ENCODE results near the gene GALNTL6. TPM values are rescaled to one million over a fixed set of nuclear protein-coding genes. Genes with fewer than 3 reads are reported as not detected.

GALNTL6 gene
- total RNA-seq, 1 donor from 2014 or later: 0.35 TPM

DNA sequence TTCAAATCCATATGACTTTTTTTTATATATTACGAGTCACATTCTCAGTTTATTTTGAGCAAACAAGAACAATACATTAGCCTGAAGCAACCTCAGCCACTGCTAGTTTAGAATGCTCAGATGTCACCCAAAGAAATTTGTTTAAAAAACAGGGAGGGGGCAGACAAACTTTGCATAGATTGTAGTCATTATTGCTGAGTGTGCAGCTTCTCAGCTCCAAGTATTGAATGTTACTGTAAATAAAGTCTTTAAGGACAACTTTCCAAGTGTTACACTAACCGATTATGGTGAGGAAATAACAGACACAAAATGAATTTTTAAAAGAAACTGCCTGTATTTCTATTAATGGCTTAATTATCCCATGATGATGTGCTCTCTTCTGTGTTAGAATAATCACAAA lies 835.9 kb downstream of the GALNTL6 start:
- DNase-seq (ENCODE audit: extremely low read depth, low read depth, low spot score): no peak

DNA sequence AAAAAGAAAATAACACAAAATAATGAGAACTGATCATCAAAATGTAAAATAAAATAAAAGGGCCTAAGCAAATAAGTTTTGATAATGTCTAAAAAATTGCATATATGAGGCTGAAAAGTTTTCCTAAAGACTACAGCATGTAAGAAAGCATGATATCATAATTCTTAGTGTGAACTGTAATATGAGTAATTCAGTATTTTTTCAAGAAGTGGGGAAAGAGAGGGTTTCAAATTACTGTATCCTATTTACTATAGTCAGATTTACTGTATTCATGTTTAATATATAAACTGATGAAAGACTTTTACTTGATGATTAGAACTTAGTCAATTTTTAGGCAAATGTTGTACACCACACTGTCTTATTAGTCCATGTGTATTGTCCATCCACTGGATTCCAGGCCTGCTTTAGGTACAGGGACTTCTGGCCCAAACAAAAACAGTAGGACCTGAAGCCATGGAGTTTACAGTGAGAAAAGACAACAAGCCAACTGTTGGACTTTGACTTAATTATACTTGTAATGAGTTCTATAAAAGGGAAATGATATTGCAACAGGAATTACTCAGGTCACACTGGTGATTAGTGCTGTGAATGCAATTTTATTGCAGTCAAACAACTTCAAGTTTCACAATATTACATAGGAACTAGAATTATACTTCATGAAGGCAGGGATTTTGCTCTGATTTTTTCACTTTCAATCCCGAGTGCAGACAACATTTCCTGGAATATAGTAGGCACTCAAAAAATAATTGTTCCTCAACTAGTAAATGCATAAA lies 837.7 kb downstream of the GALNTL6 start:
- DNase-seq (ENCODE audit: extremely low read depth, low read depth, low spot score): no peak

DNA sequence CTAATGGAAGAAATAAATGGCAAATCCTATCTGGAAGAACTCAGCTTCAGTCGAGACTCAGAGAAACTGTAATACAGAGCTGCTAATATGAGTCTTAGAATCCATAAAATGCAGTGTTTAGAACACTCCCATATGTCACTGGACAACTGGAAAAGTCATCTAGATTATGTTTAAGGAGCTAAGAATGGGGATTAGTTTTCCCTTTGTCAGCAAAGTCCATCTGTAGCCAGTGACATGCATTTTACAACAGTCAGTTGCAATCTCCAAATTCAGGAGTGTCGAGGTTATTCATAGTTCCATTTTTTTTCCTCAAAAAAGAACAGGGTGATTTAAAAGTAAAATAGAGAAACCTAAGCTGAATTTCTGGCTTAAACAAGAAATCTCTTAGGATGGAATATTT lies 838.8 kb downstream of the GALNTL6 start:
- no peak for DNase-seq (ENCODE audit: extremely low read depth, low read depth, low spot score)

DNA sequence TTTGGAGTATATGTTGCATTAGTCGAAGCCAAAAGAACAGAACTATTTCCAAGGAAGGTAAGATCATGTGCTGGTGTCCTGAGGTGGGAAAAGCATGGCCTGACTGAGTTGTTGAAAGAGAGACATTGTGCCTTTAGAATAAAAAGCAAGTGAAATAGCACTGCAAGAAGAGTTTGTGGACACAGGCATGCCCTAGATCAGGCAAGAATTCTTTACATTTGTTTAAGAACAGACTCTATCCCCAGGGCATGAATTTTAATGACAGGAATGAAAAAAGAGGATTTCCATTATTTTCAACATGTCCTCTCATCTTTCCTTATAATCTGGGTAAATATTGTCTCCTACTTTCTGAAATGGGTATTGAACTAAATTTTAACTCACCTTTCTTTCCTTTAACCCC lies 839.2 kb downstream of the GALNTL6 start:
- DNase-seq (ENCODE audit: extremely low read depth, low read depth, low spot score): no peak

DNA sequence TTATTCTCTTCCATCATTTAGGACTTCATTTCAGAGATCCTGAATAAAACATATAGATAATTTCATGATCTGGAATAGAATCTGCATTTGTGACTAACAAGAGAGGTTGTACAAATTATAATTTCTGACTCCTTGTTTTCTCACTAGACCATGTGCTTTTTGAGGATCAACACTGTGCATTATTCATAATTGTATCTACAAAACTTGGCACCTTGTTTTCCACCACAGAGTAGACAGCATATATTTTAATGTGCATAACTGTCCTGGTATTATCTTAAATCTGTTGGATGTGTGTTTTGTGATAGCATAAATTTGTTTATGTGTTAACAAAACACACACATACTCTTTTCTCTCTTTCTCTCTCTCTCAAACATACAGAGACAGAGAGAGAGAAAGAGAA lies 840.5 kb downstream of the GALNTL6 start:
- no peak for DNase-seq (ENCODE audit: extremely low read depth, low read depth, low spot score)

DNA sequence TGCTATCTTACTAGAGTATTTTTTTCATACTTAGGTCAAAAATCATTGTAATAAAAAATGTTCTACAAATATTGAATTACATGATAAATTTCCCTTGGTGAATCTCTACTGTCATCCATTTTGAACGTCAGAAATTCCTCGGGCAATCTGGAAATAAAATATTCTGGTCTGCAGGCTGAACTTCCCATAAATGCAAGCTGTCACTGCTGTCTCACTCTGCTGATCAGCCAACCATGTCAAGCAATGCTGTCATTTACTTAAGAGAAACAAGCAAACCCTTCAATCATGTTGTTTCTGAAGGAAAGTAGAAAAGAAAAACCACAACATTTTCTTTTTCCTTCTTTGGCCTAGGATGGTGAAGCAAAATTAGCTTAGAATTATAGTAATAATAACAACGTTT lies 841.3 kb downstream of the GALNTL6 start:
- DNase-seq (ENCODE audit: extremely low read depth, low read depth, low spot score): no peak

DNA sequence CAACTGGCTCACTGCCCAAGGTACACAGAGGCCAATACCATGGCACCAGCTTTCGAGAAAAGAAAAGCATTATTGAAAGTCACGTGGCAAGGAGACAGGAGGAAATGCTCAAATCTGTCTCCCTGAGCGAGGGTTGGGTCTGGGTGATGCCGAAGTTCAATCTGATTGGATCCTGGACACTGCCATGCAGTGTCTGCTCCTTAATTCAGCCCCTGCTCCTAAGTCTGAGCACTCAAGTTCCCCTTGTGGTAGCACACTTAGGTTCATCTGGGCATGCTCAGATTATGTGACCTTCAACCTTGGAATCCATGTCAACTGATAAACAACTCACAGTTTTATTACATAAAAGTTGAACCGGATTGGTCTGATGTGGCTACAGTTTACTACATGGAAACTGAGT lies 842.9 kb downstream of the GALNTL6 start:
- no peak for DNase-seq (ENCODE audit: extremely low read depth, low read depth, low spot score)

DNA sequence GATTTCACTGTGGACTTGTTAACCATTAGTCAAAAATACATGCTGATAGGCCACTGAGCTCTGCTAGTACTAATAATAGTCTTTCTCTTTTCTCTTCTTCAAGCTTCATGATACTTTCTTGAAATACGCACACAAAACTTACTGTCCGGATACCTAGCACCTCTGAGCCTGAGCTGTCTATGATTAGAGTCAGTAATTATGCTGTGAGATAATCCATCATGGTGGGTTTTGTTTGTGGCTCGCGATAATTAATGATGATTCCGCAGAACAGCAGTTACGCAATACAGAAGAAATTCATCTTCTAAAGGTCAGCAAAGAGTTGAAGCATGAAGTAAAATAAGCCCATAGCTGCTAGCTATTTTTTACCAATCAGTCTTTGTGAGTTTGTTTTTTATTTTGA lies 843.9 kb downstream of the GALNTL6 start:
- DNase-seq (ENCODE audit: extremely low read depth, low read depth, low spot score): no peak

DNA sequence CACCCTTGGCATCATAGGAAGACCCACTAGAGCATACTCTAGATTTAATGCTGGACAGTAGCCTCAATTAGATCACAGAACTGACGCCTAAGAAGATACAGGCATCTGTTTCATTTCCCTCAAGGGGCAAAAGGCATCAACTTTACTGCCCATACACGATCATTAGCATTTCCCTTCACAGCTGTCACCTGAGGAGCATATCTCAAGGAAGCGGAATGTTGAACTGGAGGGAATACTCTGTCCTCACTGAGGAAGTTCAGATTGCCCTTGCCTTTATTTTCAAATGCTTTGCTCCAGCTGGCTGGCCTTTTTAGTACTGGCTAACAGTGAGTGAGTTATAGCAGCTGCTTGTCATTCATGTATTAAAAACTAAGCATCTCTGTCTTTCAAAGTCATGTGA lies 847.0 kb downstream of the GALNTL6 start:
- DNase-seq (ENCODE audit: extremely low read depth, low read depth, low spot score): no peak

DNA sequence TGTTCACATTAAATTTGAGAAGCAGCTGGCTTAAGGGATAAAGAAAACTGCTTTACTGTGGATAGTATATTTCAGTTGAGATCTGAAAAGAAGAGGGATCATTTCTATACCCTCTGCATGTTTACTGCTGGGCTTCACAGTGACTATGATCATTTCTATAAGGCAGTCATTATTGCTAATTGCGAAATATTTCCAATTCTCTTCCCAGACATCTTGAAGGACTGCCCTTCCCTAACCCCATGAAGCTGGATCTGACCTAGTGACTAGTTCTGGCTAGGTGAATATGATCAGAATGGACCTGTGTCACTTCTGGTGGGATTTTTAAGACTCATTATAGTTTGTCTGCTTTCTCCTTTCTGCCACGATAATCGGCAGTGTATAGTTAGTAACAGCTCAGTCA lies 848.9 kb downstream of the GALNTL6 start:
- no peak for DNase-seq (ENCODE audit: extremely low read depth, low read depth, low spot score)

DNA sequence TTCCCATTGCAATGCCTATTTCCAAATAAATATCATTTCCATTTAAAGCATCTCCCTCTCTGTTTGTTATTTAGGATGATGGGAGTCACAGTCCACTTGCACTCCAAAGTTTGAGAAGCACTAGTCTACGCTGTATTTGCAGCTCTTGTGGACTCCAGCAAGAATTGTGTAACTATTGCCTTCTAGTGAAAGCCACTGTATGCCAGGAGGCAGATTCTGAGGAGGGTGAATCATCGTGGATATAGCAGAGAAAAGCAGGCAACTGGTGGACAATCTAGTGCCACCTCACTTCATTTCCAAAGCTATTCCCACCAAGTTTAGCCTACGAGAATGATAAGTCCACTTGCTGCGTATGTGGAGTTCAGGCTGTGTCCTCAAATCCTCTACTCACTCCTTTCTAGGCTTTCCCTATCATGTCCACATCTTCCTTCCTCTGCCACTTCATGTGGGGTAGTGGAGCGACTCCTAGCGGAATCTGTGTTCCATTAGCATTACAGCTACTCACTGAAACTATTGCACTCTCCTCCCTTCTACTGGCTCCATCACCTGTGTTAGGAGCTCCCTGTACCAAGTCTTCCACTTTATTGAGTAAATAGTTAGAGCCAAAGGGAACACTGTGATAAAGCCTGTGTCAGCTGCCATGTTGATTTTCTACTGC lies 853.6 kb downstream of the GALNTL6 start:
- DNase-seq (ENCODE audit: extremely low read depth, low read depth, low spot score): no peak

DNA sequence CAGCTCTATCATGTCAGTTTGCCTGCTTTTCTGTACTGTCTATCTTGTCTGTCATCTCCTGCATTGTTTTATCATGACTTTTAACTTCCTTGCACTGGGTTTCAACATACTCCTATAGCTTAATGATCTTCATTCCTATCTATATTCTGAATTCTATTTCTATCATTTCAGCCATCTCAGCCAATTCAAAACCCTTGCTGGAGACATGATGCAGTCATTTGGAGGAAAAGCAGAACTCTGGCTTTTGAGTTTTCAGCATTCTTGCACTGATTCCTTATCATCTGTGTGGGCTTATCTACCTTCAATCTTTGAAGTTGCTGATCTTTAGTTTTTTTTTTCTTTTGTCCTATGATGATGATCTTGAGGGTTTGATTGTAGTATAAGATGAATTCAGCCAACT lies 861.6 kb downstream of the GALNTL6 start:
- DNase-seq (ENCODE audit: extremely low read depth, low read depth, low spot score): no peak

DNA sequence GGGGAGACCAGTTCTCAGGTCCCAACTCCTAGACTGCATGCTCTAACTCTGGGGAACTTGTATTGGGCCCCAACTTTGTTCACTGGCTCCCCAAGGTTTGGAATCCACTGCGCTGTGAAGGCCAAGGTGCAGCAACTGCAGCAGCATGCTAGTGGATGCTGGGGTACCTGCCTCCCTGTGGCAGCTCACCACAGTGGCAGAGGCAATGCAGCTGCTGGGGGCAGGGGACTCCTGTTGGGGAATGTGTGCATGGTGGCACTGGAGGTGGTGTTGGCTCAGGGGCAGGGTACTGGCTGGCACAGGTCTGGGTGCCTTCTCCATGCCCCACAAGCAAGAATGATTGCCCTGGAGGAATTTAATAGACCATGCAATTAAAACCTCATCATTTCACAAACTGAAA lies 862.0 kb downstream of the GALNTL6 start:
- DNase-seq (ENCODE audit: extremely low read depth, low read depth, low spot score): no peak

DNA sequence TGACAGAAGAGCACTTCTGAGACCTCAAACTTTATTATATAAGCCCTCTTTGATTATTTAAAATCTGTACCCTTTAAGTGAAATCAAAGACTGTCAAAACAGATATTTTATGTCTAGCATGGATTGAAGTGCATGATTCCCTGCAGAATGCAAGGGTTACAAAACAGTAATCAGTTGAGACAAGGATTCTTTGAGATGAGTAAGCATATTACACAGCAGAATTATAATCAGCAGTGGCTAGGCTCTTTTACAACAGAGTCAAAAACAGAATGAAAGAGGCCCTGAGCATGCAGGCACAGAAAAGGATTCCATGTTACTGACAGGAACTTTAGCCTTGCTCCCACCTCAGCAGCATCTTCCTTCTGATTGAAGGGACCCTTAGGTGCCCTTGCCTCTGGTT lies 867.5 kb downstream of the GALNTL6 start:
- DNase-seq (ENCODE audit: extremely low read depth, low read depth, low spot score): no peak

DNA sequence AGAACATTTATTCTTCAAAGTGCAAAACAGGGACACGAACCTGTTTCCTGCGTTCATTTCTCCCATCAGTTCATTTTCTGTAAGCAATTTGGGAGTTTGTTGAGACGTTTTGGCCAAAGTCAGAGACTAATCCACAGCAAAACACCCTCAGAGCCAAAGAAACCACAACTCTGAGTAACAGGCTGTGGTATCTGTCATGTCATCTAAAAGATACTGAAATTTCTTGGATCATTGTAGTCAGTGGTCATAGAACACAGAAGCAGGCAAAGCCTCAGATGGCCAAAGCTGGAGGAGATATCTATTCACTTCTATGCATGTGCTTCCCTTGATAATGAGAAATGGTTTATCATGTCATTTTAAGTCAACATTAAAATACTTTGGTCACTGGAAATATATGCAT lies 869.8 kb downstream of the GALNTL6 start:
- no peak for DNase-seq (ENCODE audit: extremely low read depth, low read depth, low spot score)

DNA sequence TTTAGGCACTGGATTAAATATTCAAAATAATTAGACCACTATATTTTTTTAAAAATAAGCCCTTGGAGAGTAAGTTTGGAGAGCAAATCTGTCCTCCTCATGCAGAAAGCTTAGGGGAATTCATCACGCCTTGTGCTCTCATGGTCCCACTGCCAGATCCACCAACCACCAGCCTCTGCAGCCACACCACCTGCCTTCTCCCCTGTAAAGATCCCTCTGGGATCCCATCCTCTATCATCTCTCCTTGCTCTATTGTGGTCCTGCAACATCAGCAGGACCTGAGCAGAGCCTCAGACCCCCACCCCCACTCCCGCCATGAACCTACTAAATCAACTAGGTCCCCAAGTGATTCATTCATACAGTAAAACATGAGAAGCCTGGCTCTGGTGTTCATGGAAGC lies 872.8 kb downstream of the GALNTL6 start:
- DNase-seq (ENCODE audit: extremely low read depth, low read depth, low spot score): no peak

DNA sequence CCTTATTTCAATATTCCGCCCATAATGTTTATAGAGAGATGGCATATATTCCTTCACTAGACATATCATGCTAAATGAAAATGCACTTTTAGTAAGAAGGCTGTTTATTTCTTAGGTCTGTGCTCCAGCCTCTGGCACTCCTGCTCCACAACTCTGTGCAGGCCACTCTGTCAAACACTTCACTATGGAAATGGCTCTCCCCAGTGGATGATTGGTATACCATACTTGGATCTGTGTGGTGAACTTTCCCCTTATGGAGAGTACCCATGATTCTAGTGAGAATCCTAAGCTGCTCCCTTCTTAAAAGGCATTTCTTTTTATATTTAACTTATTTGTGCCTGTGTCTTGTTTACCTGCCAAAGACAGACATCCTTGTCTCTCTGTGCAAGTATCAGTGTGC lies 875.3 kb downstream of the GALNTL6 start:
- no peak for DNase-seq (ENCODE audit: extremely low read depth, low read depth, low spot score)

DNA sequence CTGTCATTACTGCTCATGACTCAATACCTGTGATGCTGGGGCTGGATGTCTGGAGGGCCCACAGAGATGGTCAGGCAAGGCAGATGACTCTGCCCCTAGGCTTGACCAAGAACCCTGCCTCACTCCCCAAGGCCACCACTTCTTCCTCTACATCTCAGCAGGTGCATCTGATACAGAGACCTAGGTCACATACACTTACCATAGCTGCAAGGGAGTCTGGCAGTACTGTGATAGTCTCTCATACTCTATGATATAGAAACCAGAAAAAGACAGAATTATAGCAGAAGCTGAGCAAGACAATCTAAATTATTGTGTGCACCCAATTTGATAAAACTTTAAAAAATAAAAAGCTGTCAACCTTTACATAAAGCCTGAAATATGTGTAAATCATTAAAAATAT lies 878.3 kb downstream of the GALNTL6 start:
- DNase-seq (ENCODE audit: extremely low read depth, low read depth, low spot score): no peak

DNA sequence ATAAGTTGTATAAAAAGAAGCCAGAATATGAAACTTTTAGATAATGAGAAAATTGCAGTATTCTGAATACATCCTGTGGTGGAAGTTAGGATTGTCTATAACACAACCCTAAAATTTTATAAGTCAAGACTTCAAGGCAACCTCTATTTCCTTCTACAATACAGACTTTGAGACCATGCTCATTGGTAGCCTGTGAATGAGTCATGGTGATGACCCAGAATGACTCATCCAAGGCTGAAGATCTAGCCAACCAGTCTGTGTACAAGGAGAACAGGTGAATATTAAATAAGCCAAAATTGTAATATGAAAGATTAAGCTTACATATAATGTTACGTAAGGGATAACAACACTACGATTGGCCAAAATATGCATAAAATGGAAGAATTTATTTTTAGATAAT lies 879.5 kb downstream of the GALNTL6 start:
- no peak for DNase-seq (ENCODE audit: extremely low read depth, low read depth, low spot score)

DNA sequence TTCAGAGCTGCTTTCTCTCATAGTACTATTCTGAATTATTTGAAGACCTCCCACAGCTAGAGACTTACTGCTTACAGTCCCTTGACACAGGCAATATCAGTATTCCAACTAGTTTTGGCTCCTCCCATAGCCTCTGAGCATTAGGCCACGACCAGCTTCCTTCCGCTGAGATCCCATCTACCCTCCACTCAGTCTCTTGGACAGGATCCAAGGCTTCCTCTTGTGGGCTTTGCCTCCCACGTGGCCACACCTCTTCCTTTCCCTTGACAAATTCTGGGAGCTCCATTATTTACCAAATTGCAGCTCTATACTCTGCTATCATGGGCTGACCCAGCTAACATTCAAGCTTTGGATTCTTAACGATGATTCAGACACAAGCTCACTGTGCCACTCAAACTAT lies 885.1 kb downstream of the GALNTL6 start:
- DNase-seq (ENCODE audit: extremely low read depth, low read depth, low spot score): no peak

DNA sequence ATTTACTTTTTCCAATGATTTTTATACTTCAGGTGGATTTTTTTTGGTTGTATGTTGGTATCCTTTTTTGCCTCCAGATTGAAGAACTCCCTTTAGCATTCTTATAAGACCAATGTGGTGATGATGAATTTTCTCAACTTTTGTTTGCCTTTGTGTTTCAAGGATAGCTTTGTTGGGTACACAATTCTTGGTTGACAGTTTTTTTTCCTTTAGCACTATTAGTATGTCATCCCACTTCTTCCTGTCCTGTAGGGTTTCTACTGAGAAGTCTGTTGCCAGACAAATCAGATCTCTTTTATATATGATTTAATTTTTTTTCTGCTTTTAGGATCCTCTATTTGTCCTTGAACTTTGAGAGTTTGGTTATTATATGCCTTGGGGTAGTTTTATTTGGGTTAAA lies 892.4 kb downstream of the GALNTL6 start:
- DNase-seq (ENCODE audit: extremely low read depth, low read depth, low spot score): no peak

DNA sequence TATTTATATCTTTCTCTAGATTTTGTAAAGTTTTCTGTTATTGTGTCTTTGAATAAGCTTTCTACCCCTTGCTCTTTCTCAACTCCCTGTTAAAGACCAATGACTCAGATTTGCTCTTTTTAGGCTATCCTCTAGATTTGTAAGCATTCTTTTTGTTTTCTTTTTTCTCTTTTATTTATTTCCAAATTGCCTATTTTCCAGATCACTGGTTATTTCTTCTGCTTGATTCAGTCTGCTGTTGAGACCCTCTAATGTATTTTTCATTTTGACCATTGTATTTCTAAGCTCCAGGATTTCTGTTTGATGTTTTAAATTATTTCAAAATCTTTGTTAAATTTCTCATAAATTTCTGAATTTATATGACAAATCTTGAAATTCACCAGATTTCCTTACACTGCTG lies 892.8 kb downstream of the GALNTL6 start:
- DNase-seq (ENCODE audit: extremely low read depth, low read depth, low spot score): no peak

DNA sequence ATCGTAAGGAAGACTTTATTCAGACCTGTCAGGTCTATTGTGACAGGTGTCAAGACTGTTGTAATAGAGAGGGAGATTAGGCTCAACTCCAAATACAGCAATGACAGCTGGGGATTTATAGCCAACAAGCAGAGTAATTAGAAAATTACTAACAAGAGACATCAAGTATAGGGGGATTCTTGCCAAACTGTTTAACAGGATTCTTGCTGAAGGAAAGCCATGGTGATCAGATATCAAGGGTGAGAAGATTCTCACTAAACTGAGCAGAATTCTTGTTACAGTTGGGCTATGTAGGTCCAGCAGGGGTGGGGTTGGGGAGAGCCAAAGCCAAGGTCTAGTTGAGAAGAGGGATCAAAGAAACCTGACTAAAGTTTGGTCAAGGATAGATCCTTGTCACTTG lies 894.4 kb downstream of the GALNTL6 start:
- DNase-seq (ENCODE audit: extremely low read depth, low read depth, low spot score): no peak

Measured in glomerular endothelial cell (primary cell).